NCI-H774 (cell line): ENCODE data around the gene SPINK2.

Experiments
- DNase-seq: peaks from one replicate; lab custom pipeline; 2025; lab: John Stamatoyannopoulos, UW

Gene SPINK2

GRCh38 chr4:56799824-56800756 is 21.4 kb downstream of the SPINK2 start:
- peak; percentile 67 for DNase-seq

- no peak for DNase-seq
These were observed 22.2 kb downstream of the SPINK2 start for GRCh38 chr4:56799161-56799759.

GRCh38 chr4:56796211-56796610 is 25.3 kb downstream of the SPINK2 start:
- no peak for DNase-seq

- no peak for DNase-seq
These were observed 30.2 kb downstream of the SPINK2 start for GRCh38 chr4:56791316-56791715.

GRCh38 chr4:56790691-56791091 is 30.8 kb downstream of the SPINK2 start:
- no peak for DNase-seq

GRCh38 chr4:56788081-56788480 is 33.4 kb downstream of the SPINK2 start:
- no peak for DNase-seq

- DNase-seq = no peak
These were observed 34.1 kb downstream of the SPINK2 start for GRCh38 chr4:56787380-56787779.

GRCh38 chr4:56786955-56787354 is 34.5 kb downstream of the SPINK2 start:
- DNase-seq = no peak

GRCh38 chr4:56783986-56784385 is 37.5 kb downstream of the SPINK2 start:
- no peak for DNase-seq

- DNase-seq = no peak
These were observed 39.5 kb downstream of the SPINK2 start for GRCh38 chr4:56782019-56782418.

- DNase-seq = no peak
These were observed 48.2 kb downstream of the SPINK2 start for GRCh38 chr4:56773346-56773745.

GRCh38 chr4:56772134-56772533 is 49.4 kb downstream of the SPINK2 start:
- no peak for DNase-seq

- DNase-seq = no peak
These were observed 52.7 kb downstream of the SPINK2 start for GRCh38 chr4:56768763-56769162.

- no peak for DNase-seq
These were observed 53.2 kb downstream of the SPINK2 start for GRCh38 chr4:56768316-56768715.

GRCh38 chr4:56767567-56767966 is 53.9 kb downstream of the SPINK2 start:
- DNase-seq = no peak

- DNase-seq = no peak
These were observed 56.7 kb downstream of the SPINK2 start for GRCh38 chr4:56764775-56765174.

- no peak for DNase-seq
These were observed 57.3 kb downstream of the SPINK2 start for GRCh38 chr4:56764223-56764622.

- no peak for DNase-seq
These were observed 58.8 kb downstream of the SPINK2 start for GRCh38 chr4:56762484-56763250.

- DNase-seq = no peak
These were observed 61.3 kb downstream of the SPINK2 start for GRCh38 chr4:56760183-56760582.
